PFSK-1 (cell line): ENCODE measurements around the gene CDH3.

Experiments
- FOXP2 ChIP-seq: optimal IDR thresholded peaks from 2 replicates; pipeline ENCODE3; 2011; ENCODE audit warnings: borderline replicate concordance, control low read depth, inconsistent platforms; ENCODE audit not compliant: insufficient read depth; ENCODE audit errors: extremely low read length, extremely low read depth
- POLR2AphosphoS5 ChIP-seq: IDR thresholded peaks from 2 replicates; pipeline ENCODE4 v1.6.1; 2012; ENCODE audit warnings: low read depth, mild to moderate bottlenecking, control low read depth, low read length, moderate library complexity
- SIN3A ChIP-seq: IDR thresholded peaks from 2 replicates; pipeline ENCODE4 v1.6.1; 2012; ENCODE audit warnings: mild to moderate bottlenecking, low read length, moderate library complexity, borderline replicate concordance; ENCODE audit not compliant: insufficient read depth
- TAF1 ChIP-seq: IDR thresholded peaks from 2 replicates; pipeline ENCODE4 v1.6.1; 2012; ENCODE audit warnings: low read length, control low read depth, borderline replicate concordance; ENCODE audit not compliant: insufficient read depth
- TF ChIP-seq, protein P1 (sequence below), 2 experiments: IDR thresholded peaks; 2 replicates each; pipeline versions ENCODE4 v1.6.1 to v1.8.0; 2011 to 2012; ENCODE audit warnings: low read depth in 2 of 2, low read length in 2 of 2, control low read depth in 1 of 2, inconsistent platforms in 1 of 2, mild to moderate bottlenecking in 1 of 2, moderate library complexity in 1 of 2; ENCODE audit not compliant: insufficient read depth in 1 of 2

The CDH3 gene

GRCh38 chr16:68646953-68647659 is 2.0 kb downstream of the CDH3 start:
- TF ChIP-seq TAF1 (no peak), SIN3A (no peak), POLR2AphosphoS5 (no peak), FOXP2 (no peak)
- TF ChIP-seq, protein P1, sequence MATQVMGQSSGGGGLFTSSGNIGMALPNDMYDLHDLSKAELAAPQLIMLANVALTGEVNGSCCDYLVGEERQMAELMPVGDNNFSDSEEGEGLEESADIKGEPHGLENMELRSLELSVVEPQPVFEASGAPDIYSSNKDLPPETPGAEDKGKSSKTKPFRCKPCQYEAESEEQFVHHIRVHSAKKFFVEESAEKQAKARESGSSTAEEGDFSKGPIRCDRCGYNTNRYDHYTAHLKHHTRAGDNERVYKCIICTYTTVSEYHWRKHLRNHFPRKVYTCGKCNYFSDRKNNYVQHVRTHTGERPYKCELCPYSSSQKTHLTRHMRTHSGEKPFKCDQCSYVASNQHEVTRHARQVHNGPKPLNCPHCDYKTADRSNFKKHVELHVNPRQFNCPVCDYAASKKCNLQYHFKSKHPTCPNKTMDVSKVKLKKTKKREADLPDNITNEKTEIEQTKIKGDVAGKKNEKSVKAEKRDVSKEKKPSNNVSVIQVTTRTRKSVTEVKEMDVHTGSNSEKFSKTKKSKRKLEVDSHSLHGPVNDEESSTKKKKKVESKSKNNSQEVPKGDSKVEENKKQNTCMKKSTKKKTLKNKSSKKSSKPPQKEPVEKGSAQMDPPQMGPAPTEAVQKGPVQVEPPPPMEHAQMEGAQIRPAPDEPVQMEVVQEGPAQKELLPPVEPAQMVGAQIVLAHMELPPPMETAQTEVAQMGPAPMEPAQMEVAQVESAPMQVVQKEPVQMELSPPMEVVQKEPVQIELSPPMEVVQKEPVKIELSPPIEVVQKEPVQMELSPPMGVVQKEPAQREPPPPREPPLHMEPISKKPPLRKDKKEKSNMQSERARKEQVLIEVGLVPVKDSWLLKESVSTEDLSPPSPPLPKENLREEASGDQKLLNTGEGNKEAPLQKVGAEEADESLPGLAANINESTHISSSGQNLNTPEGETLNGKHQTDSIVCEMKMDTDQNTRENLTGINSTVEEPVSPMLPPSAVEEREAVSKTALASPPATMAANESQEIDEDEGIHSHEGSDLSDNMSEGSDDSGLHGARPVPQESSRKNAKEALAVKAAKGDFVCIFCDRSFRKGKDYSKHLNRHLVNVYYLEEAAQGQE (IDR thresholded peaks at IDR 0.05; ENCODE audit: insufficient read depth in 1 of 2, low read depth in 2 of 2, low read length in 2 of 2), result no peak

- TF ChIP-seq SIN3A (no peak), POLR2AphosphoS5 (no peak), TAF1 (no peak), FOXP2 (no peak)
- TF ChIP-seq, protein P1 (IDR thresholded peaks at IDR 0.05; ENCODE audit: insufficient read depth in 1 of 2, low read depth in 2 of 2, low read length in 2 of 2), result no peak
Measured at GRCh38 chr16:68651136-68651535, 6.0 kb downstream of the CDH3 start.

GRCh38 chr16:68652659-68653058 is 7.5 kb downstream of the CDH3 start:
- TF ChIP-seq TAF1 (no peak), FOXP2 (no peak), POLR2AphosphoS5 (no peak), SIN3A (no peak)
- TF ChIP-seq, protein P1 (IDR thresholded peaks at IDR 0.05; ENCODE audit: insufficient read depth in 1 of 2, low read depth in 2 of 2, low read length in 2 of 2), result no peak

DNA sequence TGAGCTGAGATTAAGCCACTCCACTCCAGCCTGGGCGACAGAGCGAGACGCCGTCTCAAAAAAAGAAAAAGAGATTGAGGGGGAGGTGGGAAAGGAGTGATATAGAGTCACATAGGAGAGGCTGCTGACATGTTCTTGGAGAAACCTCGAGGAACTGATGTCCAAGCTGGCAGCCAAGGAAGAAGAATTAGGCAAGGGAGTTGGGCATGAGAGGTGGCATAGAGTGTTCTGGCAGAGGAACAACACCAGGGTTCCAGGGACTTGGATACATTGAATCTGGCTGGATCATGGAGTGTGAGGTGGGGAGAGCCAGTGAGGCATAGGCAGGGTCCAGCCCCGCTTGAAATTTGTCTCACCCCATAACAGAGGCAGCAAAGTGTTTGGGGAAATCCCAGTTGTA is 10.7 kb downstream of the CDH3 start:
- TF ChIP-seq, protein P1 (IDR thresholded peaks at IDR 0.05; ENCODE audit: insufficient read depth in 1 of 2, low read depth in 2 of 2, low read length in 2 of 2), result no peak

DNA sequence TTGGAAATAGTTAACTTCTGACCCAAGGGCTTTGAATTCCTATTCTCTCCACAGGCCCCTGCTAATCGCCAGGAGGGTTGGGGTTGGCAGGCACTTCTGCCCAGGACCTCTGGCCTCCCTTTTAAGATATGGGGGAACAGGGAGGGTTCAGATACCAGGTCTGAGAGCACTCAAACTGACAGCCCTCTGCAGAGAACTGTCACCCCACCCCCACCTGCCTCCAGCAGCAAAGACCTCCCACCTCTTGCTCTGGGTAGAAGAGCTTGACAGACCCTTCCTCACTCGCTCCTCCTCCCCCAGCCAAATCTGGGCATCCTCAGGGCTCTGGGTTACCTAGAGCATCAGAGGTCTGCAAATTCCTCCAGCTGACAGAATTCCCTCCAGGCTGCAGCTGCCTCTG is 11.6 kb downstream of the CDH3 start:
- TF ChIP-seq, protein P1 (IDR thresholded peaks at IDR 0.05; ENCODE audit: insufficient read depth in 1 of 2, low read depth in 2 of 2, low read length in 2 of 2), result no peak
- TF ChIP-seq POLR2AphosphoS5 (no peak), FOXP2 (no peak), SIN3A (no peak), TAF1 (no peak)
